T-helper 22 cell (primary cell): ENCODE data around the gene PDE1C.

Experiments
- DNase-seq: peaks from one replicate; pipeline ENCODE4 v3.0.0-alpha.2; 2020; ENCODE audit warnings: low read depth

The PDE1C gene

GRCh38 chr7:32074787-32075585 is 4.8 kb upstream of the PDE1C start:
- no peak for DNase-seq

- no peak for DNase-seq
Observed at GRCh38 chr7:32073533-32073932, 3.3 kb upstream of the PDE1C start.

GRCh38 chr7:32072397-32072796 is 2.2 kb upstream of the PDE1C start:
- DNase-seq, result no peak

- no peak for DNase-seq
Observed at GRCh38 chr7:32071466-32072091, 1.4 kb upstream of the PDE1C start.

GRCh38 chr7:32070051-32070405 is 179 bp downstream of the PDE1C start:
- DNase-seq, result no peak

- DNase-seq, result no peak
Observed at GRCh38 chr7:32069116-32069650, 1.0 kb downstream of the PDE1C start.

GRCh38 chr7:32068411-32069101 is 1.7 kb downstream of the PDE1C start:
- DNase-seq, result no peak

- no peak for DNase-seq
Observed at GRCh38 chr7:32066441-32066840, 3.8 kb downstream of the PDE1C start.

- no peak for DNase-seq
Observed at GRCh38 chr7:32063614-32064013, 6.6 kb downstream of the PDE1C start.

GRCh38 chr7:32062150-32062549 is 8.1 kb downstream of the PDE1C start:
- no peak for DNase-seq

GRCh38 chr7:32061346-32061745 is 8.9 kb downstream of the PDE1C start:
- no peak for DNase-seq

GRCh38 chr7:32059289-32060011 is 10.8 kb downstream of the PDE1C start:
- no peak for DNase-seq

- DNase-seq, result no peak
Observed at GRCh38 chr7:32058002-32058401, 12.2 kb downstream of the PDE1C start.

- DNase-seq, result no peak
Observed at GRCh38 chr7:32056767-32057166, 13.4 kb downstream of the PDE1C start.

GRCh38 chr7:32053204-32053603 is 17.0 kb downstream of the PDE1C start:
- no peak for DNase-seq

GRCh38 chr7:32051128-32051527 is 19.1 kb downstream of the PDE1C start:
- DNase-seq, result no peak

GRCh38 chr7:32049599-32049998 is 20.6 kb downstream of the PDE1C start:
- DNase-seq, result no peak

- no peak for DNase-seq
Observed at GRCh38 chr7:32048970-32049491, 21.2 kb downstream of the PDE1C start.

GRCh38 chr7:32047801-32048200 is 22.4 kb downstream of the PDE1C start:
- no peak for DNase-seq

GRCh38 chr7:32047075-32047474 is 23.1 kb downstream of the PDE1C start:
- DNase-seq, result no peak

- DNase-seq, result no peak
Observed at GRCh38 chr7:32045228-32045627, 25.0 kb downstream of the PDE1C start.

GRCh38 chr7:32044739-32045138 is 25.5 kb downstream of the PDE1C start:
- DNase-seq, result no peak
